NOMO-1 (cell line): ENCODE data around the gene VCAM1.

Experiments
- DNase-seq, 2 experiments: peaks; one replicate each; lab custom pipeline; 2025; ENCODE audit not compliant: unreplicated experiment in 2 of 2; lab: John Stamatoyannopoulos, UW

VCAM1 gene

GRCh38 chr1:100721526-100722207, 2.1 kb downstream of the VCAM1 start:
- DNase-seq = peak; percentile 8 to 16

DNA sequence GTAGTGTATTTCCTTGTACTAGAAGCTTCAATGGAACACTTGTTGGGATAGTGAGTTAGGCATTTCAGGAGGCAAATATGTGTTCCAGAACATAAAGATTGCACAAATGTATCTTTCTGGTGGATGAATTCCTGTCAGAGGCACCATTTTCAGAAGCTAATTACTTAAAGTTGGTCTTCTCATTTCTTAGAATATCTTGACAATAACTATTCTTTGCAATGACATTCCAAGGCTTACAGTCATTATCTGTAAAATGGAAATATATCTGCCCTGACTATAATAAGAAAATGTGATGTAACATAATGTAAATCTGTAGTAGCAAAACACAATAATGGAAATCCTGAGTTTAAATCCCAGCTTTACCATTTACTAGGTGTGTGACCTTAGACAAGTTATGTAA, 2.7 kb downstream of the VCAM1 start:
- no peak for DNase-seq

- no peak for DNase-seq
Measured at GRCh38 chr1:100724281-100724680, 4.7 kb downstream of the VCAM1 start.

GRCh38 chr1:100730130-100730529, 10.6 kb downstream of the VCAM1 start:
- DNase-seq = no peak

DNA sequence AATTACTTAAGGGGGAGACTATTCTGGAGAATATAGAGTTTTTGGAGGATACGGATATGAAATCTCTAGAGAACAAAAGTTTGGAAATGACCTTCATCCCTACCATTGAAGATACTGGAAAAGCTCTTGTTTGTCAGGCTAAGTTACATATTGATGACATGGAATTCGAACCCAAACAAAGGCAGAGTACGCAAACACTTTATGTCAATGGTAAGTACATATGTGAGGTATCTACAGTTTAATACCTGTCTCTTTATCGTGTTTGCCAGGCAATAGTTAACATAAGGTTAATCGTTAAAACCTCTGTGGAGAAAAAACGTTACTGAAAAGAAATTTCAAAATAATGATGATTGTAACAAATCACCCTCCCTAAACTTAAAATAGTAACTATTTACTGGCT, 11.8 kb downstream of the VCAM1 start:
- no peak for DNase-seq

DNA sequence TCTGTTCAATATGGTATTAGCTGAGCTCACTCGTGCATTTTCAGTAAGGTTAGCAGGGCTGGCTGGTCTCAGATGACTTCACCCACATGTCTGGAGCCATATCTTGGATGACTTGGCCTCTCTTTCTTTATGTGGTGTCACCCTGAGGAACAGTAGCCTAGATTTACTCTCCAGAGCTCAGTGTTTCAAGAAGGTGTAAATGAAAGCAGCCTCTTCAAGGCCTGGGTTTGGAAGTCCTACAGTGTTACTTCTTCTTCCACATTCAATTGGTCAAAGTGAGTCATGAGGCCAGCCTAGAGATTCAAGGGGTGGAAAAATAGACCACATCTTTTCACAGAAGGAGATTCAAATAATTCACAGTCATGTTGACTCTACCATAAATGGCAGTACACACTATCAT, 12.2 kb downstream of the VCAM1 start:
- DNase-seq = no peak

- no peak for DNase-seq
Measured at GRCh38 chr1:100734676-100735075, 15.1 kb downstream of the VCAM1 start.

GRCh38 chr1:100735244-100735643, 15.7 kb downstream of the VCAM1 start:
- DNase-seq = no peak

- DNase-seq = no peak
Measured at GRCh38 chr1:100736324-100736723, 16.8 kb downstream of the VCAM1 start.

DNA sequence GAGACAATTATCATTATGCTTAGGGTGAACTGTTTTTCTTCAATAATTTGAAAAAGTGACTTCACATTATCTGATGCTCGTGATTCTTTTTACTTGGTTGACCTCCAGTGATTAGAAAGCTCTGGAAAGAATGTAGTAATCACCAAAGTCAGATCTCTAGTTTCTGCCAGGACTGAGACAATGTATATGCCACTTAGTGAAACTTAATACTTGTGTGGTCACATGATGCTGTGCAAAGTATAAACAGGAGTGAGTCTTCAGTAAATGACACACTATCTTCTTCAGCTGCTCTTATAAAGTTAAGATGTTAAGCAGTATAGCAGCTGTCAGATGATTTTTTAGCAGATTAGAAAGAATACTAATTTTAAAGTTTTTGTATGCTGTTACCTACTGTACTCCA, 17.2 kb downstream of the VCAM1 start:
- DNase-seq = no peak

GRCh38 chr1:100746542-100746932, 27.0 kb downstream of the VCAM1 start:
- DNase-seq = no peak

GRCh38 chr1:100747771-100748170, 28.2 kb downstream of the VCAM1 start:
- DNase-seq = no peak

GRCh38 chr1:100750005-100750885, 30.7 kb downstream of the VCAM1 start:
- DNase-seq = no peak

- DNase-seq = no peak
Measured at GRCh38 chr1:100752791-100753190, 33.2 kb downstream of the VCAM1 start.

DNA sequence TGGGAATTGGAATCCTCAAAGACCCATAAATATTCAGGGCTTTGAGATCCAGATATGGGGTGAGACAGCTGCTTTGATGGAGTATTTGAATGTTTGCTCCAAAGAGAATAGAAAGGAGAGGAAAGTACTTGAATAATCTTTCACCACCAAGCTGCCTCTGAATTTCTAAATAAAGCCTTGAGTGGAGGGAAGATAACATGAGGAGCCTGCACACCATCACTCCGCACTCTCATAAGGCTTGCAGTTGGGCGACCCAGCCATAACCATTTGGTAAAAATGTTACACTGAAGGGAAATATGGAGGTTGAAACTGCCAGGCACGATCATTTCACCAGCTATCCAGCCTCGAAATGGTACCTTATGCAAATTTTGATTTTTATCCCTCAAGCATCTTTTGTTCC, 38.4 kb downstream of the VCAM1 start:
- no peak for DNase-seq

DNA sequence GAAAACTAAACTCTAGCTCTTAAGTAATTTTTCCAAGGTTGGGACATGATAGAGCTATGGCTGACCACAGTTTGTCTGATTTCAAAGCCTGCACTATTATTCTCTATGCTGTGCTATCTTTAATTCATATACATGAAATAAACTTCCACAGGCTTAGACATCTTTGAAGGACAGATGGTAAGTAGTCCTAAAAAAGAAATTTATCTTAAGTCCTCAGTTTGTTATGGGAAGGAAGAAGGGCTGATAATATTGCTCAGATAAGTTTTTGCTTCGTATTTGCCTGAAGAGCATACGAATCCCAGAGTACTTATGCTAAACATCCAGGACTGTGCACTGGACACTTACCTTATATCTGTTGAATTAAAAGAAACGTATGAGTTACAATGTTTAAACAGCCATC, 39.6 kb downstream of the VCAM1 start:
- DNase-seq = no peak

DNA sequence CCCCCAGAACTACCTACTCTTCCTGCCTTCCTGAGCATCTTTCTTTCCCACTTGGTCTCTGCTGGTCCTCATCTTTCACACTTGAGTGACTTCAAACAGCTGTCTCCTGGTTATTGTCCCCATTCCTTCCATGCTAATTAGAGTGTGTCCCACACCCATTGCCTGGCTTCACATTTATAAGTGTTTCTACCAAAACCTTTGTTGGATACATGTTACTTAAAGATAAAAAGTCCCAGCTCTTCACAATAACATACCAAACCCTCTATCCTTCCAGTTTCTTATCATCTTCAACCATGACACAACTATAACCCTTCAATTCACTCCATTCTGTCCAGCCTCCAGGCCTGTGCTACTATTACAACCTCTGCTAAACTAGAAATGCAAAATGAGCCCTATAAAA, 41.0 kb downstream of the VCAM1 start:
- no peak for DNase-seq

DNA sequence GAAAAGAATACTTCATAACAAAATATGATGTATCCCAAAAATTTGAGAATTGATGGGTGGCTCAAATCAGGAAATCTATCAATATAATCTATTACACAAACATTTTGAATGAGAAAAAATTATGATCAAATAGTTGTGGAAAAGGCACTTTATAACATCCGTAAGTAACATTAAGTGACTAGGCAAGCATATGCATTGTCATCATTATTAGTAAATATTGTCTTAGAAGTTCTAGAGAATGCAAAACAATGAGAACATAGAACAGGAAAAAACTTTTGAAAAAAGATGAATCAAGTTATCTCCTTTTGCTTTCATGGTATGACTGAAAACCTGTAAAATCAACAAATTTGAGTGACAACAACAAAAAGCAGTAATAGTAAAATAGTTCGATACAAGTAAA, 42.9 kb downstream of the VCAM1 start:
- DNase-seq = no peak

GRCh38 chr1:100767176-100767890, 47.8 kb downstream of the VCAM1 start:
- DNase-seq = no peak

DNA sequence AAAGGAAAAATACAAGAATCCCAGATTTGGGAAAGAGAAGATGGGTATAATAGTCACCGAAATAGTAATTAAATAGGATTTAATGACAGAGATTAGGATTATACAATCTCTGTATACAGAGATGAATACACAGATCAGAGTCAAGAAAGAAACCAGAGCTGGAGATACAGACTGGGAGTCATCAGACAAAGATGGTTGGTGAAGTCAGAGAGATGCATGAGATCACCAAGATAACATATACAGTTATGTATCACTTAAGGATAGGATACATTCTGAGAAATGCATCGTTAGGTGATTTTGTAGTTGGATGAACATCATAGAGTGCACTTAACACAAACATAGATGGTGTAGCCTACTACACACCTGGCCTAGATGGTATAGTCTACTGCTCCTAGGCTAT, 49.8 kb downstream of the VCAM1 start:
- no peak for DNase-seq

DNA sequence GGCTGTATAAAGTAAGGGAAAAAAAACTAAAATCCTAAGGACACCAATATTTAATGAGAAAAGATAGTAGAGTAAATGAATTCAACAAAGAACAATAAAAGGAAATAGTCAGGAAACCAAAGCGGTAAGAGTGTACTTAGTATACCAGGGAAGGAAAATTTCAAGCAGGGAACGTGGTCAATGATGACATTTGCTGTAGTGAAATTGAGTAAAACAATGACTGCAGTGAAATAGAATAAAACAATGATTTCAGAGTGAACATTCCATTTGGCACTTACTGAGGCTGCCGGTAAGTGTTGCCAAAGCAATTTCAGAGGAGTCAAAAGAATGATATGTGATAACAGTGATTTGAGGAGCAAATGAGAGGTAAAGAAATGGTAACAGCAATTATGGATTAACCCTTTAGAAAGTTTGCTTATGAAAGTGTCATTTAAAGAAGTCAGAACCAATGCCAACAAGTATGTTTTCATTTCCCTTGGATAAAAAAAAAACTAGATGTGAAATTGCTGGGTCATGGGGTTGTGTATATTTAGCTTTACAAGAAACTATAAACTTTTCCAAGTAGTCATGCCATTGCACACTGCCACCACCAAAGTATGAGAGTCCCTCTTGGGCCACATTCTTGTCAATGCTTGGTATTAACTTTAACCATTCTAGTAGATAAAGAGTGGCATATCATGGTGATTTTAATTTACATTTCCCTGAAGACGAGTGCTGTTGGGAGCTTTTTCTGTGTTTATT, 50.5 kb downstream of the VCAM1 start:
- no peak for DNase-seq
